GM18502 (cell line): Measurements from ENCODE around the gene SH3RF2.

ENCODE experiments used
- ATAC-seq: cut with Tn5 transposase; IDR thresholded peaks from one replicate; pipeline ENCODE4 v1.9.1; 2021; ENCODE audit warnings: mild to moderate bottlenecking; ENCODE audit not compliant: unreplicated experiment, poor library complexity

SH3RF2 gene

GRCh38 chr5:146068977-146069779 is 132.8 kb downstream of the SH3RF2 start:
- ATAC-seq: peak; percentile 77

DNA sequence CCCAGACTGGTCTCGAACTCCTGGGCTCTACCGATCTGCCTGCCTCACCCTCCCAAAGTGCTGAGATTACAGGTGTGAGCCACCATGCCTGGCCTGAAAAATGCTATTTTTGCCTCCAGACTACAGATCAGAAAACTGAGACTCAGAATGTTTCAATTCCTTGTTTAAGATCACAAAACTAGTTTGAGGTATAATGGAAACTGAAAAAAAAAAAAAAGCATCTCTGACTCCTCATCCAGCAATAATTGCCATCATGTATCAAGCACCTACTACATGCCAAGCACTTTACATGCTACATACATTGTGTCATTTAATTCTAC is 133.4 kb downstream of the SH3RF2 start:
- ATAC-seq: peak; percentile 54

DNA sequence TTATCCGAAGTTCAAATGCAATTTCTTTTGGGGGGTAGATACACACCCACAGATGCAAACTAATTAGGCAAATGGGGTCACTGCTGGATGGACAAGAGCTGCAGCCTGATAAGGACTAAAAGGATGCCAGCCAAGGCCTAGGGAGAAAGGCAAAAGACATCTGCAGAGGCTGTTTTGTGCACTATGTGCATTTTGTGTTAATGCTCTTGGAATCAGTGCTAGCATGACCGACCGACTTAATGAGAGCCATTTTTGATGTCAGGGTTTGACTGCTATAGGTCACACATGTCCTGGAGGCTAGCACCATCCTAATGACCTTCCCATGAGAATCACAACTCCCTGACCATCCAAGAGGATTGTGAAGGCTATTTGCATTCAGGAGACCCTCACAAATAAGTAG is 134.4 kb downstream of the SH3RF2 start:
- ATAC-seq: no peak

- no peak for ATAC-seq
These were observed 134.8 kb downstream of the SH3RF2 start for GRCh38 chr5:146071171-146071570.

- ATAC-seq: no peak
These were observed 136.2 kb downstream of the SH3RF2 start for GRCh38 chr5:146072595-146072994.

GRCh38 chr5:146073239-146073900 is 137.0 kb downstream of the SH3RF2 start:
- no peak for ATAC-seq

- no peak for ATAC-seq
These were observed 139.7 kb downstream of the SH3RF2 start for GRCh38 chr5:146076028-146076427.

DNA sequence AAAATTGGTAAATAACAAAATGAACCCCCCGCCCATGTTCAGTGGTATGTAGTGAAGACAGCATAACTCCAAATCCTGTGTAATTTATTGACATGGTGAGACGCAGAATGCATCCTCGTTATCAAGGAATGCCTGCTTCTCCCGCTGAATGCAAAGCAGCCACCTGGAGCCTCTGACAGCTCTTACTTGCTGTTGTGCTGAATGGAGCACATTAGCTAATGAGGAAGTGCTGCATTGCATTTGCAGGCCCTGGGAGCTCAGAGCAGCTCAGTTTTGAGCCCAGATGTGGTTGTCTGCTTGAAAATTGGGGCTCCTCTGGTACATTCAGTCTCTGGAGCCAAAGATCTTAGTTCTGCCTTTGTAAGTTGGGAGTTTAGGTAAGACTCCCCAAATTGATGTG is 140.1 kb downstream of the SH3RF2 start:
- ATAC-seq: no peak

GRCh38 chr5:146078566-146078965 is 142.2 kb downstream of the SH3RF2 start:
- no peak for ATAC-seq

- ATAC-seq: peak; percentile 50
These were observed 143.5 kb downstream of the SH3RF2 start for GRCh38 chr5:146079695-146080373.

GRCh38 chr5:146081556-146081955 is 145.2 kb downstream of the SH3RF2 start:
- ATAC-seq: no peak

DNA sequence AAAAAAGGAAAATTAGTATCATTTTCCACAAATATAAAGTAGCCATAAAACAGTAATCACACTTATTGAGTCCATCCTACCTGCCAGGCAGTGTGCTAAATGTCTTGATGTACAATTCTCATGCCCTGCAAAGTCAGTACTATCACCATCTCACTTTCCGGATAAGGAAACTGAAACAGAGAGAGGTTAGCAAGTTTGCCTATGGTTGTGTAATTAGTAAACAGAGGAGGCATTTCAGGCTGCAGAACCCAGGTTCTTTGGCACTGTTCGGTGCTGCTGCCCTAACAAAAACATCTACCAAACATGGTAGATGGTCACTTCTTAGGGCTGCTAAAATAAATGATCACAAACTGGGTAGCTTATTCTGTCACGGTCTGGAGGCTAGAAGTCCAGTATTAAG is 146.4 kb downstream of the SH3RF2 start:
- peak; percentile 86 for ATAC-seq

DNA sequence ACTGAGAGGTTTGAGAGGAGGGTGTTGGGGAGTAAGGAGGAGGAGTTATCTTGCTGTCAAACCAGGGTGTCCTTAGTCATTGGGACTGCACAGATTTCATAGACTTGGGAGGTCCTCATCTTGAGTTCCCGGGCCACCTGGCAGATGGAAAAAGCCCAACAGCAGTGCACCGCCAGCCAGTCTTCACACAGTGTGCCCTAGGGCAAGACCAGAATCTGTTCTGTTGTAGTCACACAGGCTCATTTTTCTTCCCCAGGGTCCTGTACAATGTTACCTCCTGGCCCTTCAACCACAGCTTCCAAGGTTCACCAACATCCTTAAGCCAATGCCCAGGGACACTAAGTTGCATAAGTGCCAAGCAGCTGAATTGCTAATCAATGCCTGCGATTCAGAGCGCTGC is 148.0 kb downstream of the SH3RF2 start:
- no peak for ATAC-seq

- no peak for ATAC-seq
These were observed 151.7 kb downstream of the SH3RF2 start for GRCh38 chr5:146088098-146088497.

- no peak for ATAC-seq
These were observed 152.9 kb downstream of the SH3RF2 start for GRCh38 chr5:146089287-146089686.

DNA sequence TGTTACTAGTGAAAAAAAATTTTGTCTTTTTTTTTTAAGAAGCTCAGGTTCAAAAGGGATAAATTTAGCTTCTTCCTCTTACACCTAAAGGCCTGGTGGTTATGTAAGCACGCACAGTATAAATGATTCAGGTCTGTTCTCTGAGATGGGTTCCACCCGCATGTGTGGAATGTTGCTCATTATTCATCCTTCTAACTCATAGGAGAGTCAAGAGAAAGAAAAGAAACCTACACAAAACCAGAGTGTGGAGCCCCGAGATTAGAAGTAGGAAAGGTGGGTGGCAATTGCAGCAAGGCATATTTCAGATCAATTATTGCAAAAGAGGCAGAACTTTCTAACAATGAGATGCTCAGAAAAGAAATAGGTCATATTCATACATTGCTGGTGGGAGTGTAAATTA is 155.5 kb downstream of the SH3RF2 start:
- ATAC-seq: no peak

DNA sequence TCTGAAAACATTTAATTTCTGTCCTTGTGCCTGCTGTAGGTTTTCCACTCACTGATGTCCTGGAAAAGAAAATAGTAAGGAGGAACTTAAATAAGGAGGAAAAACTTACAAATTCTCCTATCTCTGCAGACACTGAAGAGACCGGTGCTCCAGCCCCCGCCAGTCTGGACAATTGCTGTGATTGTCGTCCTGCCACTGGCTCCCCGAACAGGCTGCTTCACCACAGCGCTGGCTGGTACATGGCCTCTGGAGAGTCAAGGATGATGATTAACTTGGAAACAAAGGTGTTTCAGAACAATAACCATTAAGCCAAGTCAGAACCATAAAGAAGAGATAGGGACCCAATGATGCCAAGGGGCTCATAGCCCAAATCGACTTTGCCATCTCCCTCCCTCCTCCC is 161.7 kb downstream of the SH3RF2 start:
- ATAC-seq: no peak

GRCh38 chr5:146101646-146102045 is 165.3 kb downstream of the SH3RF2 start:
- ATAC-seq: no peak

GRCh38 chr5:146103594-146103993 is 167.2 kb downstream of the SH3RF2 start:
- no peak for ATAC-seq

- ATAC-seq: no peak
These were observed 169.1 kb downstream of the SH3RF2 start, which contains the start of gene PLAC8L1 for GRCh38 chr5:146105477-146105876. Gene PLAC8L1, minus strand, starts transcription at chr5:146105577. Its CDS starts 1,266 bp downstream, at chr5:146104311.

DNA sequence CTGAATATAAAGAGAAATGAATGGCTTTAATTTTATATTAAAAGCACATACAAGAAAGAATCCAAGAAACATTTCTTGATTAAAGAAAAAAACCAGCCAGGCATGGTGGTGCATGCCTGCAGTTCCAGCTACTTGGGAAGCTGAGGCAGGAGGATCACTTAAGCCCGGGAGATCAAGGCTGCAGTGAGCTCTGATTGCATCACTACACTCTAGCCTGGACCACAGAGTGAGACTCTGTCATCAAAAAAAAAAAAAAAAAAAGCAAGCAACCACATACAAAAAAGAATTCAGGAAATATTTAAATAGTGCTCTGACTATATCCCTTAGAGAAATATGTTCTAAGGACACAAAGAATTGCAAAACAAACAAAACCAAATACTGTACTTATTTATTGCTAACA is 171.5 kb downstream of the SH3RF2 start:
- ATAC-seq: no peak
